Aorta (tissue), 5 donors: ENCODE results near the gene SSTR5. TPM values are rescaled to one million over a fixed set of nuclear protein-coding genes. Genes with fewer than 3 reads are reported as not detected.

Experiments used
- ATAC-seq: fragments of 200-7000 bp; cut with Tn5 transposase; one replicate; pipeline ENCODE4 v1.9.1; 2022; ENCODE audit warnings: moderate library complexity; ENCODE audit not compliant: low FRiP score
- DNase-seq, 2 donors: peaks; one replicate each; pipeline ENCODE4 v3.0.0-alpha.2; 2020
- H3K27ac ChIP-seq, 2 donors: one replicate each; pipeline ENCODE4 v1.5.1; 2013; ENCODE audit warnings: low read length in 2 of 2, mild to moderate bottlenecking in 2 of 2, moderate library complexity in 2 of 2, control low read depth in 1 of 2, inconsistent platforms in 1 of 2, low read depth in 1 of 2
- H3K27me3 ChIP-seq, 2 donors: one replicate each; pipeline ENCODE4 v1.6.1; 2013; ENCODE audit warnings: control low read depth in 1 of 2, low read length in 1 of 2, mild to moderate bottlenecking in 1 of 2, moderate library complexity in 1 of 2; ENCODE audit not compliant: insufficient read depth in 2 of 2, control insufficient read depth in 1 of 2
- H3K36me3 ChIP-seq, 2 donors: one replicate each; pipeline ENCODE4 v1.6.1; 2013; ENCODE audit warnings: control low read depth in 1 of 2, low read length in 1 of 2, mild to moderate bottlenecking in 1 of 2; ENCODE audit not compliant: insufficient read depth in 2 of 2, control insufficient read depth in 1 of 2
- H3K4me1 ChIP-seq, 2 donors: one replicate each; pipeline ENCODE4 v1.6.1; 2013; ENCODE audit warnings: low read length in 2 of 2, control low read depth in 1 of 2, mild to moderate bottlenecking in 1 of 2, moderate library complexity in 1 of 2; ENCODE audit not compliant: insufficient read depth in 2 of 2, control insufficient read depth in 1 of 2
- H3K4me3 ChIP-seq, 2 donors: one replicate each; pipeline ENCODE4 v1.5.1; 2013; ENCODE audit warnings: low read length in 2 of 2, control low read depth in 1 of 2, mild to moderate bottlenecking in 1 of 2
- H3K9me3 ChIP-seq: one replicate; pipeline ENCODE4 v1.6.1; 2013; ENCODE audit warnings: mild to moderate bottlenecking, low read length; ENCODE audit not compliant: control insufficient read depth
- WGBS, 2 donors: extraction: QIAGEN DNeasy Blood & Tissue Kit; methylation state at CpG; one replicate each; pipeline ENCODE4 v1.1.7; 2013; 5-methylcytosine and 5-hydroxymethylcytosine counted together
- intact Hi-C, 2 donors: fragments of 100-400 bp; cut with DNase I; formaldehyde crosslinking; loops; one replicate each; pipeline versions ENCODE4 v1.14.2 to v1.15.0; 2022
- polyA plus RNA-seq, 2 donors: library from polyadenylated mRNA; stranded (reverse); fragments of 200-250 nt; gene quantifications; one replicate each; pipeline ENCODE4 v1.2.3, GENCODE V29; 2013
- total RNA-seq, 2 donors: library from RNA; stranded (reverse); fragmentation: NEBNext Ultra II Directional; extraction: Animal tissue kit (Norgen Biotek cat#: 25700); gene quantifications; one replicate each; pipeline ENCODE4 v1.2.1, GENCODE V29; 2021
- donor health status: healthy with polysubstance abuse.
- donor health status: Bipolar disorder and iron deficiency.
- donor health status: DM: no; HTN: no; CAD: no.
- donor health status: DM: no; HTN: no; CAD: no.
- donor health status: DM: yes; HTN: yes; CAD: no.

The SSTR5 gene
- total and polyA plus RNA-seq, 4 donors, result 0.26 to 0.75 (median 0.49) TPM; not detected in 1

GRCh38 chr16:1045310-1045992 lies 27.1 kb upstream of the SSTR5 start:
- intact Hi-C loops, result no loop called here
- Histone ChIP-seq H3K4me3 (no peak overlapping the region), H3K4me1 (no peaks in the 10 kb centered on the region), H3K9me3 (no peaks in the 10 kb centered on the region), H3K27ac (no peak overlapping the region), H3K36me3 (no peaks in the 10 kb centered on the region), H3K27me3 (no peaks in the 10 kb centered on the region)
- no peak for DNase-seq
- WGBS, 2 donors, result 49 to 53% methylated on average over 28 to 38 of the region's 38 CpGs
- peak; percentile 5 for ATAC-seq

GRCh38 chr16:1045993-1046911 lies 26.3 kb upstream of the SSTR5 start:
- H3K4me1 ChIP-seq, result no peaks in the 10 kb centered on the region
- ATAC-seq (no peak), DNase-seq (no peak)
- WGBS, 2 donors, result 73 to 81% methylated on average over 36 to 49 of the region's 49 CpGs
- H3K9me3 ChIP-seq, result no peaks in the 10 kb centered on the region
- H3K36me3 ChIP-seq, result no peaks in the 10 kb centered on the region
- no peak overlapping the region for H3K4me3 ChIP-seq
- no peaks in the 10 kb centered on the region for H3K27me3 ChIP-seq
- intact Hi-C loops, result no loop called here
- H3K27ac ChIP-seq, result no peak overlapping the region

- H3K9me3 ChIP-seq, result no peaks in the 10 kb centered on the region
- no peaks in the 10 kb centered on the region for H3K27me3 ChIP-seq
These were observed 25.4 kb upstream of the SSTR5 start for GRCh38 chr16:1047123-1047522.

GRCh38 chr16:1047801-1048200 lies 24.7 kb upstream of the SSTR5 start:
- Histone ChIP-seq H3K4me1 (no peaks in the 10 kb centered on the region), H3K4me3 (no peak overlapping the region), H3K36me3 (no peaks in the 10 kb centered on the region), H3K27ac (no peak overlapping the region), H3K9me3 (no peaks in the 10 kb centered on the region), H3K27me3 (no peaks in the 10 kb centered on the region)
- intact Hi-C loops, result no loop called here
- ATAC-seq, result no peak
- 81 to 82% methylated on average over 16 of the region's 16 CpGs for WGBS, 2 donors
- DNase-seq, result no peak

More at GRCh38 chr16:1047123-1047522, 25.4 kb upstream of the SSTR5 start:
- intact Hi-C loops, result no loop called here
- ATAC-seq, result no peak
- Histone ChIP-seq H3K36me3 (no peaks in the 10 kb centered on the region), H3K4me3 (no peak overlapping the region), H3K4me1 (no peaks in the 10 kb centered on the region), H3K27ac (no peak overlapping the region)
- WGBS, 2 donors, result 93 to 94% methylated on average over 9 of the region's 9 CpGs
- DNase-seq, result no peak

- Histone ChIP-seq H3K4me3 (no peak overlapping the region), H3K36me3 (no peaks in the 10 kb centered on the region), H3K9me3 (no peaks in the 10 kb centered on the region), H3K27ac (no peak overlapping the region), H3K27me3 (no peaks in the 10 kb centered on the region), H3K4me1 (no peaks in the 10 kb centered on the region)
- peak in 1 of 2 donors; percentile 70 for DNase-seq
- peak; percentile 56 for ATAC-seq
- intact Hi-C loops, result no loop called here
- whole genome bisulfite sequencing, 2 donors, result 26 to 31% methylated on average over 31 to 37 of the region's 37 CpGs
These were observed 24.0 kb upstream of the SSTR5 start for GRCh38 chr16:1048442-1049112.

- no peak for ATAC-seq
- no peaks in the 10 kb centered on the region for H3K27me3 ChIP-seq
- intact Hi-C loops, result no loop called here
These were observed 23.2 kb upstream of the SSTR5 start for GRCh38 chr16:1049113-1049975.

GRCh38 chr16:1049976-1050247 lies 22.6 kb upstream of the SSTR5 start:
- Histone ChIP-seq H3K4me1 (no peaks in the 10 kb centered on the region), H3K27ac (no peak overlapping the region), H3K36me3 (no peaks in the 10 kb centered on the region), H3K9me3 (no peaks in the 10 kb centered on the region), H3K4me3 (no peak overlapping the region), H3K27me3 (no peaks in the 10 kb centered on the region)
- 85 to 86% methylated on average over 11 of the region's 11 CpGs for WGBS, 2 donors
- intact Hi-C loops, result loop anchor here (10.0 kb wide), 1 partner anchor 235 kb away; no protein-coding TSS in a partner anchor
- no peak for ATAC-seq
- DNase-seq, result no peak

More at GRCh38 chr16:1049113-1049975, 23.2 kb upstream of the SSTR5 start:
- no peaks in the 10 kb centered on the region for H3K4me1 ChIP-seq
- no peaks in the 10 kb centered on the region for H3K9me3 ChIP-seq
- 82 to 85% methylated on average over 27 to 31 of the region's 31 CpGs for WGBS, 2 donors
- DNase-seq, result no peak
- H3K4me3 ChIP-seq, result no peak overlapping the region
- H3K36me3 ChIP-seq, result no peaks in the 10 kb centered on the region
- H3K27ac ChIP-seq, result no peak overlapping the region

- Histone ChIP-seq H3K4me3 (no peak overlapping the region), H3K9me3 (no peaks in the 10 kb centered on the region), H3K27me3 (no peaks in the 10 kb centered on the region), H3K27ac (no peak overlapping the region), H3K4me1 (no peaks in the 10 kb centered on the region), H3K36me3 (no peaks in the 10 kb centered on the region)
- DNase-seq, result no peak
- 80 to 81% methylated on average over 30 of the region's 30 CpGs for WGBS, 2 donors
- no peak for ATAC-seq
- intact Hi-C loops, result loop anchor here (10.0 kb wide), 1 partner anchor 236 kb away; no protein-coding TSS in a partner anchor
These were observed 22.0 kb upstream of the SSTR5 start for GRCh38 chr16:1050516-1050915.
